IMR-90 (cell line): ENCODE results near the gene SYTL3. TPM values are rescaled to one million over a fixed set of nuclear protein-coding genes. Genes with fewer than 3 reads are reported as not detected.

Experiments used
- ATAC-seq: fragments of 200-7000 bp; cut with Tn5 transposase; 2 replicates; pipeline ENCODE4 v1.9.1; 2020; ENCODE audit warnings: low read depth, mild to moderate bottlenecking, moderate library complexity
- BruUV-seq: library from RNA; stranded (reverse); fragments of 400-500 nt; replicated peaks from 2 replicates; lab custom pipeline; 2021; lab: Mats Ljungman, UMichigan
- CTCF ChIA-PET: fragments of 300-600 bp; formaldehyde crosslinking; extraction: SDS; loops from one replicate; lab custom pipeline; 2021; ENCODE audit warnings: antibody characterized with exemption; lab: Yijun Ruan, JAX
- POLR2A ChIA-PET: fragments of 300-600 bp; sonication (Branson Sonifier 250); formaldehyde crosslinking; loops from one replicate; lab custom pipeline; 2022; ENCODE audit warnings: antibody characterized with exemption; ENCODE audit not compliant: unreplicated experiment; lab: Charles Lee
- DNase-seq: peaks from one replicate; pipeline ENCODE4 v3.0.0; 2013
- H2AFZ ChIP-seq: replicated peaks from 2 replicates; pipeline ENCODE3; 2013; ENCODE audit warnings: low read length, mild to moderate bottlenecking; ENCODE audit not compliant: poor library complexity
- H2AK5ac ChIP-seq: 2 replicates; pipeline ENCODE4 v1.6.1; 2013; ENCODE audit warnings: low read depth, low read length, inconsistent platforms
- H2AK9ac ChIP-seq: replicated peaks from 2 replicates; pipeline ENCODE3; 2013; ENCODE audit warnings: mild to moderate bottlenecking, low read depth, low read length, moderate library complexity; ENCODE audit not compliant: poor library complexity
- H2BK120ac ChIP-seq: 2 replicates; pipeline ENCODE4 v1.6.1; 2013; ENCODE audit warnings: low read depth, low read length, inconsistent platforms
- H2BK15ac ChIP-seq: 3 replicates; pipeline ENCODE4 v1.6.1; 2013; ENCODE audit warnings: low read depth, low read length, inconsistent platforms
- H2BK20ac ChIP-seq: 2 replicates; pipeline ENCODE4 v1.6.1; 2013; ENCODE audit warnings: low read depth, mild to moderate bottlenecking, inconsistent platforms, low read length, moderate library complexity
- H2BK5ac ChIP-seq: 2 replicates; pipeline ENCODE4 v1.6.1; 2013; ENCODE audit warnings: mild to moderate bottlenecking, low read depth, low read length, inconsistent platforms; ENCODE audit not compliant: poor library complexity, severe bottlenecking
- H3K14ac ChIP-seq: replicated peaks from 2 replicates; pipeline ENCODE4 v1.6.1; 2013; ENCODE audit warnings: low read depth, low read length, inconsistent platforms
- H3K18ac ChIP-seq: 2 replicates; pipeline ENCODE4 v1.6.1; 2013; ENCODE audit warnings: low read depth, low read length, control low read depth
- H3K23ac ChIP-seq: 2 replicates; pipeline ENCODE4 v1.6.1; 2013; ENCODE audit warnings: low read depth, low read length, inconsistent platforms
- H3K27ac ChIP-seq: 2 replicates; pipeline ENCODE4 v1.5.1; 2013; ENCODE audit warnings: mild to moderate bottlenecking, control low read depth, low read length; ENCODE audit not compliant: insufficient read depth
- H3K27me3 ChIP-seq: 2 replicates; pipeline ENCODE4 v1.6.1; 2013; ENCODE audit warnings: low read length; ENCODE audit not compliant: control insufficient read depth, insufficient read depth
- H3K36me3 ChIP-seq: 2 replicates; pipeline ENCODE4 v1.6.1; 2013; ENCODE audit warnings: low read length, mixed read lengths; ENCODE audit not compliant: control insufficient read depth, insufficient read depth
- H3K4ac ChIP-seq: 2 replicates; pipeline ENCODE4 v1.6.1; 2013; ENCODE audit warnings: low read depth, low read length, inconsistent platforms
- H3K4me1 ChIP-seq: 2 replicates; pipeline ENCODE4 v1.6.1; 2013; ENCODE audit warnings: low read length, mixed read lengths; ENCODE audit not compliant: control insufficient read depth, insufficient read depth
- H3K4me2 ChIP-seq: 2 replicates; pipeline ENCODE4 v1.6.1; 2013; ENCODE audit warnings: low read depth, mild to moderate bottlenecking, control low read depth, low read length, moderate library complexity
- H3K4me3 ChIP-seq: 2 replicates; pipeline ENCODE4 v1.5.1; 2013; ENCODE audit warnings: low read depth, mild to moderate bottlenecking, control low read depth, low read length, moderate library complexity; ENCODE audit not compliant: insufficient read depth
- H3K56ac ChIP-seq: 2 replicates; pipeline ENCODE4 v1.6.1; 2013; ENCODE audit warnings: low read length, inconsistent platforms; ENCODE audit not compliant: insufficient read depth; ENCODE audit errors: extremely low read depth
- H3K79me1 ChIP-seq, 2 experiments: 2 replicates each; pipeline ENCODE4 v1.6.1; 2013; ENCODE audit warnings: low read length in 2 of 2, inconsistent platforms in 1 of 2, low read depth in 1 of 2
- H3K9ac ChIP-seq: 2 replicates; pipeline ENCODE4 v1.6.1; 2013; ENCODE audit warnings: low read depth, low read length, control low read depth
- H3K9me1 ChIP-seq: 2 replicates; pipeline ENCODE4 v1.6.1; 2013; ENCODE audit warnings: low read length, inconsistent platforms; ENCODE audit not compliant: insufficient read depth
- H3K9me3 ChIP-seq: 2 replicates; pipeline ENCODE4 v1.6.1; 2013; ENCODE audit warnings: low read length; ENCODE audit not compliant: control insufficient read depth, insufficient read depth
- H4K20me1 ChIP-seq: 2 replicates; pipeline ENCODE4 v1.6.1; 2013; ENCODE audit warnings: low read length, inconsistent platforms; ENCODE audit not compliant: insufficient read depth
- H4K5ac ChIP-seq: 2 replicates; pipeline ENCODE4 v1.6.1; 2013; ENCODE audit warnings: mild to moderate bottlenecking, low read depth, low read length, control low read depth
- H4K8ac ChIP-seq, 2 experiments: 2 replicates each; pipeline ENCODE4 v1.6.1; 2013; ENCODE audit warnings: low read depth in 2 of 2, low read length in 2 of 2, control low read depth in 1 of 2, inconsistent platforms in 1 of 2
- H4K91ac ChIP-seq: 2 replicates; pipeline ENCODE4 v1.6.1; 2013; ENCODE audit warnings: low read depth, low read length, inconsistent platforms; ENCODE audit not compliant: insufficient read depth
- CEBPB ChIP-seq: IDR thresholded peaks from 2 replicates; pipeline ENCODE4 v1.6.1; 2012; ENCODE audit warnings: low read depth, low read length, improper control_type of control experiment
- CHD1 ChIP-seq: IDR thresholded peaks from 2 replicates; pipeline ENCODE4 v1.6.1; 2012; ENCODE audit warnings: low read depth, low read length, improper control_type of control experiment
- FOS ChIP-seq: fragments of 150-350 bp; IDR thresholded peaks from 2 replicates; pipeline ENCODE4 v1.6.1; 2016; ENCODE audit warnings: low read depth, low read length
- MAFK ChIP-seq: IDR thresholded peaks from 2 replicates; pipeline ENCODE4 v1.6.1; 2012; ENCODE audit warnings: low read depth, low read length, improper control_type of control experiment
- MAZ ChIP-seq: IDR thresholded peaks from 2 replicates; pipeline ENCODE4 v1.6.1; 2012; ENCODE audit warnings: low read depth, mild to moderate bottlenecking, low read length, improper control_type of control experiment, moderate library complexity, borderline replicate concordance
- NFE2L2 ChIP-seq: fragments of 150-350 bp; IDR thresholded peaks from 2 replicates; pipeline ENCODE4 v1.6.1; 2016; ENCODE audit warnings: low read depth, mild to moderate bottlenecking, low read length
- POLR2A ChIP-seq: IDR thresholded peaks from 2 replicates; pipeline ENCODE4 v1.6.1; 2012; ENCODE audit warnings: mild to moderate bottlenecking, low read depth, low read length
- RAD21 ChIP-seq: IDR thresholded peaks from 2 replicates; pipeline ENCODE4 v1.6.1; 2012; ENCODE audit warnings: low read length, improper control_type of control experiment
- RCOR1 ChIP-seq: IDR thresholded peaks from 2 replicates; pipeline ENCODE4 v1.6.1; 2012; ENCODE audit warnings: mild to moderate bottlenecking, low read length, improper control_type of control experiment; ENCODE audit not compliant: insufficient replicate concordance
- WGBS, 2 experiments: methylation state at CpG; one replicate each; pipeline versions ENCODE4 v1.1.5 to v1.1.7; 2013; ENCODE audit warnings: missing lambda C conversion rate in 2 of 2; ENCODE audit not compliant: insufficient read length in 1 of 2; ENCODE audit errors: extremely low coverage in 2 of 2; 5-methylcytosine and 5-hydroxymethylcytosine counted together
- dilution Hi-C: fragments of 300-500 bp; cut with HindIII; formaldehyde crosslinking; loops from one replicate; pipeline ENCODE4 v1.14.3; 2018; ENCODE audit warnings: low sequenced_read_pairs; ENCODE audit not compliant: unreplicated experiment
- in situ Hi-C: fragments of 300-500 bp; cut with MboI; formaldehyde crosslinking; loops from 3 replicates; pipeline ENCODE4 v1.14.3; 2019; ENCODE audit warnings: low sequenced_read_pairs, inconsistent platforms, mixed read lengths
- intact Hi-C: fragments of 100-400 bp; cut with micrococcal nuclease; formaldehyde crosslinking; loops from 2 replicates; pipeline ENCODE4 v1.10.0; 2022
- polyA plus RNA-seq, 3 experiments: library from polyadenylated mRNA; depleted of rRNA; stranded (reverse); fragments of >200 nt; gene quantifications; 2 replicates each; pipeline ENCODE4 v1.2.3, GENCODE V29; 2012; ENCODE audit warnings: low replicate concordance in 1 of 3
- total RNA-seq: library from RNA; depleted of rRNA; stranded (reverse); fragments of >200 nt; gene quantifications from 2 replicates; pipeline ENCODE4 v1.2.3, GENCODE V29; 2012
- TF ChIP-seq, protein P1 (sequence below): conservative IDR thresholded peaks from 2 replicates; pipeline ENCODE4 v1.5.1; 2012; ENCODE audit warnings: mild to moderate bottlenecking, low read depth, low read length, improper control_type of control experiment
- TF ChIP-seq, protein P2 (sequence below): fragments of 150-350 bp; IDR thresholded peaks from 2 replicates; pipeline ENCODE4 v1.6.1; 2017; ENCODE audit warnings: mild to moderate bottlenecking, antibody characterized with exemption, low read length, low read depth

Gene SYTL3
- total and polyA plus RNA-seq, 2 of the 4 experiments (the other 2 are of a cell fraction), result 2.9 to 4.3 TPM

DNA sequence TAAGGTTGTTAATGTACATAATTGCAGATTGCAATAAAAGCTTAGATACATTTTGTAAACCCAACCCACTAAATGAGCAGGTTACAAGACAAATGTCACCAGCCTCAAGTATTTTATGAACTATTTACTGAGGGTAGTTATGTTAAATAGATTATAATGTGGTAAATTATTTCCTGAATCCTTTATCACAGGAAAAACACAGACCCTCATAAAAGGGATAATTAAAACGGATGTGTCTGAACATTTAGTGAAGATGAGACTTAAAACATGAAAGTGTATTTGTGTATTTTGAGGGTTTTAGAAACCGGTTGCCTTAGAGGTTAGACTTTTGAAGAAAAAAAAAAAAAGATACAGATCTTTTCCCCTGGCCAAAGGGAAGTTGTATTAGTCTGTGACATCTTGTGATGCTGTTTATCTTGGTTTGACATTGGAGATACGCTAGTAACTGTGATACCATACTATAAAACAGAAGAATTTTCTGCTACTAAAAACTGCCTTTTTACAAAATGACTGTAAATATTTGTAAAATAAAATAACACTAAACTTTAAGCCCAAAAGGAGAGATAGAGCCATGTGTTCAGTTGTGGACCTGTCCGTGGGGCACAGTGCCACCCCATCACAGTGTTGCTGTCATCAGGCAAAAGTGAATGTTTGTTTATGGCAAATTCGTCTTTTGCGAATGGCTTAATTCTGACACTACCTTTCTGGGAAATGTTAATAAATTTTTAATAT, 15.0 kb upstream of the SYTL3 start:
- Histone ChIP-seq H3K23ac (no peak overlapping the region), H4K20me1 (peaks cover 25% of the 10 kb centered on the region), H2BK120ac (no peak overlapping the region), H3K27me3 (no peaks in the 10 kb centered on the region), H3K4me3 (no peak overlapping the region), H2BK20ac (no peak overlapping the region), H3K4me2 (no peak overlapping the region), H4K5ac (no peak overlapping the region), H3K4me1 (peaks cover 20% of the 10 kb centered on the region), H3K36me3 (peaks cover 27% of the 10 kb centered on the region), H2AK9ac (no peak overlapping the region), H2BK5ac (no peak overlapping the region), H3K9me1 (peaks cover 26% of the 10 kb centered on the region), H3K14ac (no peak overlapping the region), H3K4ac (no peak overlapping the region), H2AK5ac (no peak overlapping the region), H2BK15ac (no peak overlapping the region), H3K56ac (no peak overlapping the region), H3K79me1 (peaks cover 21 to 68% of the 10 kb centered on the region in 2 experiments), H4K91ac (no peak overlapping the region), H2AFZ (no peak overlapping the region), H3K27ac (no peak overlapping the region), H3K9me3 (no peaks in the 10 kb centered on the region), H4K8ac (no peak overlapping the region), H3K9ac (no peak overlapping the region), H3K18ac (no peak overlapping the region)
- DNase-seq (no peak), ATAC-seq (no peak)
- intact Hi-C loops, result no loop called here
- dilution Hi-C loops, result no loop called here
- TF ChIP-seq, protein P1, sequence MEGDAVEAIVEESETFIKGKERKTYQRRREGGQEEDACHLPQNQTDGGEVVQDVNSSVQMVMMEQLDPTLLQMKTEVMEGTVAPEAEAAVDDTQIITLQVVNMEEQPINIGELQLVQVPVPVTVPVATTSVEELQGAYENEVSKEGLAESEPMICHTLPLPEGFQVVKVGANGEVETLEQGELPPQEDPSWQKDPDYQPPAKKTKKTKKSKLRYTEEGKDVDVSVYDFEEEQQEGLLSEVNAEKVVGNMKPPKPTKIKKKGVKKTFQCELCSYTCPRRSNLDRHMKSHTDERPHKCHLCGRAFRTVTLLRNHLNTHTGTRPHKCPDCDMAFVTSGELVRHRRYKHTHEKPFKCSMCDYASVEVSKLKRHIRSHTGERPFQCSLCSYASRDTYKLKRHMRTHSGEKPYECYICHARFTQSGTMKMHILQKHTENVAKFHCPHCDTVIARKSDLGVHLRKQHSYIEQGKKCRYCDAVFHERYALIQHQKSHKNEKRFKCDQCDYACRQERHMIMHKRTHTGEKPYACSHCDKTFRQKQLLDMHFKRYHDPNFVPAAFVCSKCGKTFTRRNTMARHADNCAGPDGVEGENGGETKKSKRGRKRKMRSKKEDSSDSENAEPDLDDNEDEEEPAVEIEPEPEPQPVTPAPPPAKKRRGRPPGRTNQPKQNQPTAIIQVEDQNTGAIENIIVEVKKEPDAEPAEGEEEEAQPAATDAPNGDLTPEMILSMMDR, result no peak
- no peak for TF ChIP-seq MAFK
- no peak for TF ChIP-seq CEBPB
- no peak for TF ChIP-seq NFE2L2
- no peak for TF ChIP-seq RCOR1
- no peak for TF ChIP-seq CHD1
- no peak for TF ChIP-seq MAZ
- TF ChIP-seq, protein P2, sequence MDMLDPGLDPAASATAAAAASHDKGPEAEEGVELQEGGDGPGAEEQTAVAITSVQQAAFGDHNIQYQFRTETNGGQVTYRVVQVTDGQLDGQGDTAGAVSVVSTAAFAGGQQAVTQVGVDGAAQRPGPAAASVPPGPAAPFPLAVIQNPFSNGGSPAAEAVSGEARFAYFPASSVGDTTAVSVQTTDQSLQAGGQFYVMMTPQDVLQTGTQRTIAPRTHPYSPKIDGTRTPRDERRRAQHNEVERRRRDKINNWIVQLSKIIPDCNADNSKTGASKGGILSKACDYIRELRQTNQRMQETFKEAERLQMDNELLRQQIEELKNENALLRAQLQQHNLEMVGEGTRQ, result no peak
- no peak for TF ChIP-seq RAD21
- no peak for TF ChIP-seq POLR2A
- no peak for TF ChIP-seq FOS
- CTCF ChIA-PET, result no interaction called here
- POLR2A ChIA-PET, result no interaction called here
- in situ Hi-C loops, result loop anchor here (25.0 kb wide), 1 partner anchor 1077 kb away; no protein-coding TSS in a partner anchor
- no CpG with 5 or more reads among the region's 6 CpGs for WGBS, 2 experiments
- BruUV-seq, result no TSS peak
